ENCODE results near the gene RAD51C.

DNA sequence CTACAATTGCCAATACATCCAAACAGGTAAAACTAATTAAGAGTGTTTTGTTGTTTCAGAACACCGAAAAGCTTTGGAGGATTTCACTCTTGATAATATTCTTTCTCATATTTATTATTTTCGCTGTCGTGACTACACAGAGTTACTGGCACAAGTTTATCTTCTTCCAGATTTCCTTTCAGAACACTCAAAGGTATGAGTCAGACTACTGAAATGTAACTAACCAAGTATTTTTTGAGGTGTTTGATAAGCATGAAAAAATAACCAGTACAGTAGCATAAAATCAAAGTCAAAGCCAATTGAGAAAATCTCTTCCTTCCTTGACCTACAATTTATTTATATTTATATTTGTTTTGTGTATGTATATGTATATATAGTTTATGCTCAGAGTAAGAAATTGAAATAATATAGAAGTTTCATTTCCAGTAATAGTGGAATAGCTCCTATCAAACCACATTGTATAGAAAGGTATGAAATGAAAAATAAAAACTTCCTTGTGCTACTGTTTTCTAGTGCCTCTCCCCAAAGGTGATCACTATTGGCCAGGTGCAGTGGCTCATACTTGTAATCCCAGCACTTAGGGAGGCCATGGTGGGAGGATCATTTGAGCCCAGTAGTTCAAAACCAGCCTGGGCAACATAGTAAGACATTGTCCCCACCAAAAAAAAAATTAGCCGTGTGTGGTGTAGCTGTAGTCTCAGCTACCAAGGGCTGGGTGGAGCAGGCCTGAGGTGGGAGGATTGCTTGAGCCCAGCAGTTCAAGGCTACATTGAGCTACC, 10.9 kb downstream of the RAD51C start:
- no peak for TF ChIP-seq POLR2A (IDR thresholded peaks at IDR 0.05; ENCODE audit: low read depth, low read length)
- TF ChIP-seq, protein P1, sequence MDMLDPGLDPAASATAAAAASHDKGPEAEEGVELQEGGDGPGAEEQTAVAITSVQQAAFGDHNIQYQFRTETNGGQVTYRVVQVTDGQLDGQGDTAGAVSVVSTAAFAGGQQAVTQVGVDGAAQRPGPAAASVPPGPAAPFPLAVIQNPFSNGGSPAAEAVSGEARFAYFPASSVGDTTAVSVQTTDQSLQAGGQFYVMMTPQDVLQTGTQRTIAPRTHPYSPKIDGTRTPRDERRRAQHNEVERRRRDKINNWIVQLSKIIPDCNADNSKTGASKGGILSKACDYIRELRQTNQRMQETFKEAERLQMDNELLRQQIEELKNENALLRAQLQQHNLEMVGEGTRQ (IDR thresholded peaks at IDR 0.05; ENCODE audit: borderline replicate concordance, low read depth, low read length), result no peak

Data from GM12878 (cell line).